Measurements from ENCODE around the gene HSPB9.

Gene HSPB9, protein sequence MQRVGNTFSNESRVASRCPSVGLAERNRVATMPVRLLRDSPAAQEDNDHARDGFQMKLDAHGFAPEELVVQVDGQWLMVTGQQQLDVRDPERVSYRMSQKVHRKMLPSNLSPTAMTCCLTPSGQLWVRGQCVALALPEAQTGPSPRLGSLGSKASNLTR

GRCh38 chr17:42122371-42123303, at the start of gene HSPB9:
TSS of gene HSPB9 (plus strand) at chr17:42122804. CDS start at chr17:42122851, 47 bp downstream.
- DNase-seq = no peak

DNA sequence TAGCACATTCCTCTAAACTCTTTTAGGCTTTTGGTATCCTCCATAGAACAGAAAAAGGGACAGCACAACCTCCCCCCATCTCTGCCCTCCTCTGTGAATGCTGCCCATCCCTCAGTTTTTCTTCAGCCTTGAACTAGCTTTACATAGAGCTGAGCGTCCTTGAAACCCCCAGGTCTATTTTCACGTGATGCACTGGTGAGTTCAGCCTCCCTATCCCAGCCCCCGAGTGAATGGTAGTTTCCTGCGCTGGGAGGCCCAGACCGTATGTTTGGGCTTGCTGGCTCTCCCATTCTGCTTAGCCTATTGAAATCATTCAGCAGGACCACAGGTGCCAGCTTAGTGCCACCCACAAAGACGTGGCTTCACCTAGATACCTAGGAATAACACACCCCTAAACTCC, 46.8 kb upstream of the HSPB9 start:
- DNase-seq = no peak

GRCh38 chr17:42076797-42077559, 45.6 kb upstream of the HSPB9 start:
- DNase-seq = no peak

- DNase-seq = no peak
Observed at GRCh38 chr17:42077755-42078154, 44.8 kb upstream of the HSPB9 start.

- no peak for DNase-seq
Observed at GRCh38 chr17:42078396-42079043, 44.1 kb upstream of the HSPB9 start.

DNA sequence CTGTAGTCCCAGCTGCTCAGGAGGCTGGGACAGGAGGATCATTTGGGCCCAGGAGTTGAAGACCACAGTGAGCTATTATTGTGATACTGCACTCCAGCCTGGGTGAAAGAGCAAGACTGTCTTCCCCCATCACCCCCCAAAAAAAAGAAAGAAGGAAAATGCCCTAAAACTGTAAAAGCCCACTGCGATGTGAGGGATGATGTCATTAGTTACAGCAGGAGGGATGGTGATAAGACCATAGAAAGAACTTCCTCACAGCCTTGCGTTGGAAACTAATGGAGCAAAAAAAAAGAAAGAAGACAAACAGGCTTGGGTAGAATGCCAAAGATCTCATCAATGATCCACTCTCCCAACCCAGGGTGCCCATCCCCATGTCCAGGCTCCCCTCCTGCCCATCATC, 43.1 kb upstream of the HSPB9 start:
- DNase-seq = no peak

GRCh38 chr17:42081516-42082129, 41.0 kb upstream of the HSPB9 start:
- no peak for DNase-seq

GRCh38 chr17:42087042-42087701, 35.4 kb upstream of the HSPB9 start:
- DNase-seq = no peak

- no peak for DNase-seq
Observed at GRCh38 chr17:42087736-42088705, 34.6 kb upstream of the HSPB9 start.

GRCh38 chr17:42088736-42089135, 33.9 kb upstream of the HSPB9 start:
- DNase-seq = no peak

GRCh38 chr17:42090964-42091790, 31.4 kb upstream of the HSPB9 start:
- no peak for DNase-seq

- no peak for DNase-seq
Observed at GRCh38 chr17:42092939-42093338, 29.7 kb upstream of the HSPB9 start.

DNA sequence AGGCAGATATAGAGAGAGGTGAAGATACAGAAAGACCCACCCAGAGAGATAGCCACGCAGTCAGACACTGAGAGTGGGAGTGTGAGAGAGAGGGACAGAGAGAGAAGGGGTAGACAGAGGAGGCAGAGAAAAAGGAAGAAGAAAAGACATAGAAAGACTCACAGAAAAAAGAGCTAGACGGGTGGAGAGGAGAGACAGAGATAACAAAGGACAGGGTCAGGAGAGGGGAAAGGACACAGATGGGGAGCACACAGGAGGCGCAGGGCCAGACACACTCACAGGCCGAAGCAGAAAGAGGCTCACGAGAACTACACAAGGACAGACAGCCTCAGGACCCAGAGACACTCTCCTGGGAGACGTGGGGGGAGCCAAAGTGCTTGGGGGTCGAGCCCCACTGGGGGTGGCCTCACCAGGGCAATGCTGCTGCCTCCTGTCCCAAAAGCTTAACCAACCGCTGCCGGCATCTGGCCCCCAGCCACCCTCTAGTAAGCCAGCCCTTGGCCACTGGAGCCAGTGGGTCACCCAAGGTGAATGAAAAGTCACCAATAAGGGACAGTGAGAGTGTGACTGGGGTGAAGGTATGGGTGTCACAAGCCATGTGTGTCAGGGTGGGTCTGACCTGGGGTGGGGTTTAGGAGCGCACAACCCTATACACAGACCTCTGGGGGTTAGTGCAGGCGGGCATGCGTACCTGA, 28.1 kb upstream of the HSPB9 start:
- no peak for DNase-seq

DNA sequence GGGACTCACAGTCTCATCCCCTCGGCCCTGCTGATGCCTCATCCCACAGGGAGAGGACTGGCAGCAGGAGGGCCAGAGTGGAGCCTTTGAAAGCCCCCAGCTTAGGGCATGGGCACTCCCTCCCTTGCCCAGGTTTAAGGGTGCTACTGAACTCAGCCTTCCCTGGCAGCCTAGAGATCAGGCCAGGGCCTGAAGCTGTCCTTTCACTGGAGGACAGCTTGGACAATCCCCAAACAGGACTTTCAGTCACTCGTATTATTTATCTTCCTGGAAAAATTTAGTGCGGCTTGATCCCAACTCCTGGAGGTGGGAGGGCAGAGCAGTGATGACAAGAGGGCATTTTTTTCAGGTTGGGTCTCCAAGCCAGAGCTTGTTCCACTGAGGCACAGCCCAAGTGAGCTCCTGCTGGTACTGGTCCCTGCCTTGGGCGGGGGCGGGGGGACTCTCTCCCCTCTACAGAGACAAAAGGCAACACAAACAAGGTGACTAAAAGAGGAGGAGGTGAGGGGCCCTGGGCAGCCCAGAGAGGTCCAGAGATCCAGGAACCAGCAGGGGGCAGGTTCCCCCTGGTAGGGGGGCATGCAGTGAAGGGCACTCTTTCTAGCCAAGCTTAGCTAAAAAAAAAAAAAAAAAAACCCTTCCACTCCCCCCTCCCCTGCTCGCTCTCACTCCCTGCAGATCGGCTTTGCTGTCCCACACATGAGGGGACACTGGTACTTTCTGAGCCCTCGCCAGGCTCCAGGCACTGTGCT, 26.1 kb upstream of the HSPB9 start:
- DNase-seq = no peak

DNA sequence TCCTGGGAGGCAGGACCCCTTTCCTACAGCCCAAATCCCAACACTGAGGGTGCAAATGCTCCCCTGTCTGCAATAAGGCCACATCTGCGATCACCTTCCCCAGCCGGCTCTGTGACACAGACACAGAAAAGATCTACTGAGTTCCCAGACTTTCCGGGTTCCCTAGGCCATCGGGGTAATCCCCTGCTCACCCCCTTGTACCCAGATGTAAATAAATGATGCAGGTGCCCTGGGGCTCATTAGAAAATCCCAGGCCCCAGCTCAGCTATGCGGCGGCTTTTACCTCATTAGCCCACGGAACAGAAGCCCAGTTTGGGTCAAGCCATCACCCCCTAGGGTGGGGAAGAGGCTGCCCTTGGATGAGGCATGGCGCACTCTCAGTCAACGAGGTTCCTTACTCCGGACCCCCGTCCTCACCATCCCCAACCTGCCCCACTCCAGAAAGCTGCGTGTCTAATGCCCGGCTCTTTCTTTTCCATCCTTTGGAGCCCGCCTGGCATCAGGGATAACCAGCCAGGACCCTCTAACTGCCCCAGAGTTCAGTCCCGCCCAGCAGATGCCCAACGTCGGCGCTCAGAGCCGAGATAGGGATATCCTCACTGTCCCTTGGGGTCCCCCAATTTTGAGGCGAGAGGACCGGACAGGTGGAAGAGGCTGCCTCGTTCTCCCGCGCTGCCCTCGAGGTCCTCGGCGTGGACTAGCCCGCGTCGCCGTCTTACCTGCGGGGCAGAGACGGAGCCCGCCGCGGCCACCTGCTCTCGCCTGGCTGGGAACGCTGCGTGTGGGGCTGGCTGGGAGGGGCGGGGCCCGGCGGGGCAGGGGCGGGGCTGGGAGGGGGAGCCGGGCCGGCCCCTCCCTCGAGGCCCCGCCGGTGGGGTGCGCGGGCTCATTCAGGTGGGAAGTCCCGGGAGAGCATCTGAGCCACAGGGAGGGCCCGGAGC, 24.6 kb upstream of the HSPB9 start, which contains the start of gene ZNF385C:
Gene ZNF385C, minus strand, starts transcription at position 783 of the 941 bp plus-strand sequence. CDS start 35,417 bp downstream, outside the sequence.
- DNase-seq = no peak

DNA sequence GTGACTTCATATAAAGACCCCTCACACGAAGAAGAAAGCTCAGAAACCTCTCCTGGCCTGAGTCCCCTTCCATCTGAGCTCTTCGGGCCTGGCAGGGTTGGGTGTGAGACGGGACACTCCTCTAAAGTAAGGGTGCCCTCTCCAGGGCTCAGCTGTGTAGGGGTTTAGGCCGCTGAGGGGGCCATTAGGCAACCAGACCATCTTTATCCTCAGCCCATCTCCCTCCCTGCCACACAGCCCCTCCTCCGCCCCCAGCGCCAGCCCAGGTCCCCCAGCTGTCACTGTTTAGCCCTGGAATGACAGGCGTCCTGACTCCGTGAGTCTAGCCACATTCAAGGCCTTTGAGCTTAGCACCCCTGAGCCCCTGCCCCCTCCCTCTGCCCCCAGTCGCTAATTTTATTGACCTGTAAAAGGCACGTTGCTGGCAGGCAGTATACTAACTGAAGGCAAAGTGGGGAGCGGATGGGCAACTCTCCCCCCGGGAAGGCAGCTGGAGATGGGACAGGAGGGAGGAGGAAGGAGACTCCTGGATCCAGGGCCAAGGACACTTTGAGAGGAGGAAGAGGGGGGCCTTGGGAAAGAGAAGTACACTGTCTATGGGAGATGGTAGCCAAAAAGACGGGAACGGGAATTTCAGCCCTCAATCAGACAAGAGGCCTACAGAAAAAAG, 23.7 kb upstream of the HSPB9 start:
- no peak for DNase-seq
